ENCODE data around the gene AGAP3. TPM values are rescaled to one million over a fixed set of nuclear protein-coding genes. Genes with fewer than 3 reads are reported as not detected.

The AGAP3 gene
- total RNA-seq, 1 experiment from 2014 or later, result 138 TPM

- H3K4me1 Mint-ChIP-seq (ENCODE audit: insufficient read depth, unreplicated experiment), result peaks cover 19% of the 10 kb centered on the region
- H3K4me3 Mint-ChIP-seq (ENCODE audit: unreplicated experiment), result no peak overlapping the region
- TF ChIP-seq, protein P1, sequence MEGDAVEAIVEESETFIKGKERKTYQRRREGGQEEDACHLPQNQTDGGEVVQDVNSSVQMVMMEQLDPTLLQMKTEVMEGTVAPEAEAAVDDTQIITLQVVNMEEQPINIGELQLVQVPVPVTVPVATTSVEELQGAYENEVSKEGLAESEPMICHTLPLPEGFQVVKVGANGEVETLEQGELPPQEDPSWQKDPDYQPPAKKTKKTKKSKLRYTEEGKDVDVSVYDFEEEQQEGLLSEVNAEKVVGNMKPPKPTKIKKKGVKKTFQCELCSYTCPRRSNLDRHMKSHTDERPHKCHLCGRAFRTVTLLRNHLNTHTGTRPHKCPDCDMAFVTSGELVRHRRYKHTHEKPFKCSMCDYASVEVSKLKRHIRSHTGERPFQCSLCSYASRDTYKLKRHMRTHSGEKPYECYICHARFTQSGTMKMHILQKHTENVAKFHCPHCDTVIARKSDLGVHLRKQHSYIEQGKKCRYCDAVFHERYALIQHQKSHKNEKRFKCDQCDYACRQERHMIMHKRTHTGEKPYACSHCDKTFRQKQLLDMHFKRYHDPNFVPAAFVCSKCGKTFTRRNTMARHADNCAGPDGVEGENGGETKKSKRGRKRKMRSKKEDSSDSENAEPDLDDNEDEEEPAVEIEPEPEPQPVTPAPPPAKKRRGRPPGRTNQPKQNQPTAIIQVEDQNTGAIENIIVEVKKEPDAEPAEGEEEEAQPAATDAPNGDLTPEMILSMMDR (IDR thresholded peaks at IDR 0.05; ENCODE audit: unreplicated experiment), result no peak
- ChIA-PET POLR2A (interaction anchor here (6.3 to 8.4 kb wide), 2 partner anchors 21 to 48 kb away, joined by 80 to 151 read pairs; partner anchors contain the start of genes AGAP3, FASTK and TMUB1), CTCF (interaction anchor here (0.6 to 4.6 kb wide), 3 partner anchors 27 to 46 kb away, joined by 3 to 42 read pairs (median 4); no protein-coding TSS in a partner anchor)
- no peak for DNase-seq (ENCODE audit: unreplicated experiment)
- no peaks in the 10 kb centered on the region for H3K27me3 Mint-ChIP-seq (ENCODE audit: insufficient read depth, unreplicated experiment)
- intact Hi-C loops (cut with micrococcal nuclease), result no loop called here
- H3K27ac Mint-ChIP-seq (ENCODE audit: low read depth, unreplicated experiment), result no peak overlapping the region
- no TSS peak for BruUV-seq (replicated peaks)
- no peaks in the 10 kb centered on the region for H3K9me3 Mint-ChIP-seq (ENCODE audit: unreplicated experiment)
- peaks cover 66% of the 10 kb centered on the region for H3K36me3 Mint-ChIP-seq (ENCODE audit: insufficient read depth, unreplicated experiment)
These were observed 21.8 kb upstream of the AGAP3 start for GRCh38 chr7:151064454-151064853.

- TF ChIP-seq, protein P1 (IDR thresholded peaks at IDR 0.05; ENCODE audit: unreplicated experiment), result no peak
- Mint-ChIP-seq H3K9me3 (ENCODE audit: unreplicated experiment) (no peaks in the 10 kb centered on the region), H3K4me1 (ENCODE audit: insufficient read depth, unreplicated experiment) (peaks cover 19% of the 10 kb centered on the region), H3K36me3 (ENCODE audit: insufficient read depth, unreplicated experiment) (peaks cover 69% of the 10 kb centered on the region), H3K27ac (ENCODE audit: low read depth, unreplicated experiment) (no peak overlapping the region), H3K27me3 (ENCODE audit: insufficient read depth, unreplicated experiment) (no peaks in the 10 kb centered on the region), H3K4me3 (ENCODE audit: unreplicated experiment) (no peak overlapping the region)
- DNase-seq (ENCODE audit: unreplicated experiment), result no peak
- intact Hi-C loops (cut with micrococcal nuclease), result no loop called here
- ChIA-PET CTCF (interaction anchor here (0.6 to 0.9 kb wide), 2 partner anchors 27 to 46 kb away, joined by 3 to 4 read pairs; no protein-coding TSS in a partner anchor), POLR2A (no interaction called here)
- no TSS peak for BruUV-seq (replicated peaks)
These were observed 21.3 kb upstream of the AGAP3 start for GRCh38 chr7:151064993-151065392.

- H3K36me3 Mint-ChIP-seq (ENCODE audit: insufficient read depth, unreplicated experiment), result peaks cover 70% of the 10 kb centered on the region
- no peak overlapping the region for H3K27ac Mint-ChIP-seq (ENCODE audit: low read depth, unreplicated experiment)
- H3K4me1 Mint-ChIP-seq (ENCODE audit: insufficient read depth, unreplicated experiment), result peaks cover 19% of the 10 kb centered on the region
- ChIA-PET CTCF (interaction anchor here (0.7 to 0.9 kb wide), 2 partner anchors 22 to 45 kb away, joined by 4 read pairs; no protein-coding TSS in a partner anchor), POLR2A (no interaction called here)
- intact Hi-C loops (cut with micrococcal nuclease), result no loop called here
- DNase-seq (ENCODE audit: unreplicated experiment), result no peak
- no peaks in the 10 kb centered on the region for H3K27me3 Mint-ChIP-seq (ENCODE audit: insufficient read depth, unreplicated experiment)
- TF ChIP-seq, protein P1 (IDR thresholded peaks at IDR 0.05; ENCODE audit: unreplicated experiment), result no peak
- no TSS peak for BruUV-seq (replicated peaks)
- H3K4me3 Mint-ChIP-seq (ENCODE audit: unreplicated experiment), result no peak overlapping the region
- no peaks in the 10 kb centered on the region for H3K9me3 Mint-ChIP-seq (ENCODE audit: unreplicated experiment)
These were observed 20.8 kb upstream of the AGAP3 start for GRCh38 chr7:151065516-151065915.

DNA sequence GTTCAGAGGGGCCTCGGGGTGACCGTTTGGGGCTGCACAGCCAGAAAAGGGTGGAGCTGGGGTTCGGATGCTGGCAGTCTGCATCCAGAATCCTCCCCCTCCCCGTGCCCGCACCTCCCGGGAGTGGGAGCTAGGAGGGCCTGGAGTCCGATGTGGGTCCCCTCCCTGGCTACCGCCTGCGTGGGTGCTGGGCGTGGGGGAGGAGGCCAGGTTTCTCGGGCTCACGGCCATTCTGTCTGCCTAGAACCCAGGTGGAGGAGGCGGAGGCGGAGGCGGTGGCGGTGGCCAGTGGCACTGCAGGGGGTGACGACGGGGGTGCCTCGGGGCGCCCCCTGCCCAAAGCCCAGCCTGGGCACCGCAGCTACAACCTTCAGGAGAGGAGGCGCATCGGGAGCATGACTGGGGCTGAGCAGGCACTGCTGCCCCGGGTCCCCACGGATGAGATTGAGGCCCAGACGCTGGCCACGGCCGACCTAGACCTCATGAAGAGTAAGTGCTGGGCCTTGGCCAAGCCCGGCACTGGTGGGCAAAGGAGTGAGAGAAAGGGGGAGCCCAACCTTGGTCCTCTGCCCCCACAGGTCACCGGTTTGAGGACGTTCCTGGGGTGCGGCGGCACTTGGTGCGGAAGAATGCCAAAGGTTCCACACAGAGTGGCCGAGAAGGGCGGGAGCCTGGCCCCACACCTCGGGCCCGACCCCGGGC, 19.9 kb upstream of the AGAP3 start:
- POLR2A ChIA-PET, result no interaction called here
- H3K9me3 Mint-ChIP-seq (ENCODE audit: unreplicated experiment), result no peaks in the 10 kb centered on the region
- no peak for DNase-seq (ENCODE audit: unreplicated experiment)
- no peaks in the 10 kb centered on the region for H3K27me3 Mint-ChIP-seq (ENCODE audit: insufficient read depth, unreplicated experiment)
- CTCF ChIA-PET, result interaction anchor here (0.5 to 1.1 kb wide), 4 partner anchors 9 to 1893 kb away, joined by 4 read pairs; partner anchors contain the start of gene CDK5
- BruUV-seq (replicated peaks), result no TSS peak
- H3K4me3 Mint-ChIP-seq (ENCODE audit: unreplicated experiment), result no peak overlapping the region
- peaks cover 11% of the 10 kb centered on the region for H3K4me1 Mint-ChIP-seq (ENCODE audit: insufficient read depth, unreplicated experiment)
- peaks cover 71% of the 10 kb centered on the region for H3K36me3 Mint-ChIP-seq (ENCODE audit: insufficient read depth, unreplicated experiment)
- no peak overlapping the region for H3K27ac Mint-ChIP-seq (ENCODE audit: low read depth, unreplicated experiment)
- intact Hi-C loops (cut with micrococcal nuclease), result no loop called here
- TF ChIP-seq, protein P1 (IDR thresholded peaks at IDR 0.05; ENCODE audit: unreplicated experiment), result no peak

Data from MCF 10A (cell line).